Testis (tissue), 3 donors: ENCODE results near the gene RNF141. TPM values are rescaled to one million over a fixed set of nuclear protein-coding genes. Genes with fewer than 3 reads are reported as not detected.

Experiments used
- DNase-seq: peaks from one replicate; pipeline ENCODE4 v3.0.0-alpha.2; 2019
- H3K27ac ChIP-seq, 2 donors: fragments of 200-600 bp; sonication (generic); one replicate each; pipeline ENCODE4 v1.5.1; 2019
- H3K27me3 ChIP-seq: fragments of 200-600 bp; sonication (generic); one replicate; pipeline ENCODE4 v1.5.1; 2019
- H3K36me3 ChIP-seq: fragments of 200-600 bp; sonication (generic); one replicate; pipeline ENCODE4 v1.5.1; 2017; ENCODE audit warnings: low read depth; ENCODE audit errors: missing control alignments
- H3K4me1 ChIP-seq: fragments of 200-600 bp; sonication (generic); one replicate; pipeline ENCODE4 v1.5.1; 2019
- H3K4me3 ChIP-seq, 2 donors: fragments of 200-600 bp; sonication (generic); one replicate each; pipeline ENCODE4 v1.5.1; 2017 to 2019
- H3K9me3 ChIP-seq: fragments of 200-600 bp; sonication (generic); one replicate; pipeline ENCODE4 v1.5.1; 2017
- CTCF ChIP-seq, 3 experiments: fragments of 450-650 bp in 2 of 3; fragments of 200-600 bp in 1 of 3; sonication (generic) in 1 of 3; IDR thresholded peaks; one replicate each; pipeline ENCODE4 v1.5.1; 2016 to 2019; ENCODE audit warnings: antibody characterized with exemption in 3 of 3, mild to moderate bottlenecking in 2 of 3, moderate library complexity in 1 of 3
- POLR2A ChIP-seq: fragments of 450-650 bp; IDR thresholded peaks from one replicate; pipeline ENCODE4 v1.6.1; 2017; ENCODE audit warnings: antibody characterized with exemption, mild to moderate bottlenecking, moderate library complexity
- WGBS, 2 donors: methylation state at CpG; one replicate each; pipeline ENCODE4 v1.1.5; 2018; 5-methylcytosine and 5-hydroxymethylcytosine counted together
- intact Hi-C: fragments of 100-400 bp; cut with DNase I; formaldehyde crosslinking; loops from one replicate; pipeline ENCODE4 v1.15.1; 2023; ENCODE audit warnings: low total_unique reads
- polyA plus RNA-seq: library from polyadenylated mRNA; stranded (reverse); fragments of 350-450 nt; fragmentation: Illumina TruSeq; extraction: RNeasy Lipid Tissue Mini Kit (QIAGEN cat#74804); gene quantifications from one replicate; pipeline ENCODE4 v1.2.3, GENCODE V29; 2014; ENCODE audit warnings: low read depth, low replicate concordance; ENCODE audit not compliant: insufficient read depth
- total RNA-seq, 2 donors: library from RNA; depleted of rRNA; stranded (reverse); fragments of >200 nt; gene quantifications; one replicate each; pipeline ENCODE4 v1.2.3, GENCODE V29; 2016

Gene RNF141
- total and polyA plus RNA-seq, 3 donors from 2014 or later, result 63.1 to 172 (median 91.3) TPM

- Histone ChIP-seq H3K27ac (no peak overlapping the region), H3K9me3 (no peaks in the 10 kb centered on the region), H3K36me3 (no peaks in the 10 kb centered on the region), H3K4me1 (peaks cover 9% of the 10 kb centered on the region), H3K27me3 (no peaks in the 10 kb centered on the region), H3K4me3 (no peak overlapping the region)
- DNase-seq, result no peak
- TF ChIP-seq CTCF (IDR thresholded peaks at IDR 0.05), result no peak
- no peak for TF ChIP-seq POLR2A
- intact Hi-C loops, result no loop called here
- WGBS, 2 donors, result 91 to 92% methylated on average over 14 of the region's 14 CpGs
Measured at GRCh38 chr11:10494636-10495463, 46.1 kb downstream of the RNF141 start.

- no peaks in the 10 kb centered on the region for H3K27me3 ChIP-seq
- no peak for DNase-seq
- 82 to 98% methylated on average over 14 to 18 of the region's 18 CpGs for WGBS, 2 donors
- intact Hi-C loops, result no loop called here
- no peak overlapping the region for H3K4me3 ChIP-seq
- no peak overlapping the region for H3K27ac ChIP-seq
- no peaks in the 10 kb centered on the region for H3K9me3 ChIP-seq
- no peaks in the 10 kb centered on the region for H3K36me3 ChIP-seq
- H3K4me1 ChIP-seq, result peaks cover 9% of the 10 kb centered on the region
- TF ChIP-seq CTCF (IDR thresholded peaks at IDR 0.05) (no peak), POLR2A (no peak)
Measured at GRCh38 chr11:10493041-10493663, 47.8 kb downstream of the RNF141 start.

GRCh38 chr11:10492084-10492483 is 48.9 kb downstream of the RNF141 start:
- Histone ChIP-seq H3K9me3 (no peaks in the 10 kb centered on the region), H3K4me1 (peaks cover 9% of the 10 kb centered on the region), H3K27me3 (no peaks in the 10 kb centered on the region), H3K27ac (no peak overlapping the region), H3K36me3 (no peaks in the 10 kb centered on the region), H3K4me3 (no peak overlapping the region)
- no peak for DNase-seq
- TF ChIP-seq CTCF (IDR thresholded peaks at IDR 0.05), result no peak
- TF ChIP-seq POLR2A, result no peak
- WGBS, 2 donors, result 94 to 100% methylated on average over 1 to 2 of the region's 2 CpGs
- intact Hi-C loops, result no loop called here

GRCh38 chr11:10490398-10491241 is 50.4 kb downstream of the RNF141 start:
- no peaks in the 10 kb centered on the region for H3K27me3 ChIP-seq
- TF ChIP-seq CTCF (IDR thresholded peaks at IDR 0.05) (no peak), POLR2A (no peak)
- peak overlapping the region in 1 of 2 donors; percentile 50 for H3K27ac ChIP-seq
- H3K4me3 ChIP-seq, result no peak overlapping the region
- DNase-seq, result peak; percentile 80
- H3K4me1 ChIP-seq, result peaks cover 9% of the 10 kb centered on the region
- no peaks in the 10 kb centered on the region for H3K9me3 ChIP-seq
- intact Hi-C loops, result no loop called here
- WGBS, 2 donors, result 50 to 52% methylated on average over 5 to 13 of the region's 13 CpGs
- no peaks in the 10 kb centered on the region for H3K36me3 ChIP-seq
